HTERT RPE-1 (cell line): ENCODE results near the gene LIMS1.
"Not testable (repeated sequence)": the region's sequence is repeated elsewhere in the genome, so short reads cannot be mapped to it uniquely, and the experiment has no call there.

Source experiments
- in situ Hi-C: fragments of 300-500 bp; cut with MboI; formaldehyde crosslinking; loops from 4 replicates; pipeline ENCODE4 v1.14.3; 2020; ENCODE audit warnings: low sequenced_read_pairs

LIMS1 gene

DNA sequence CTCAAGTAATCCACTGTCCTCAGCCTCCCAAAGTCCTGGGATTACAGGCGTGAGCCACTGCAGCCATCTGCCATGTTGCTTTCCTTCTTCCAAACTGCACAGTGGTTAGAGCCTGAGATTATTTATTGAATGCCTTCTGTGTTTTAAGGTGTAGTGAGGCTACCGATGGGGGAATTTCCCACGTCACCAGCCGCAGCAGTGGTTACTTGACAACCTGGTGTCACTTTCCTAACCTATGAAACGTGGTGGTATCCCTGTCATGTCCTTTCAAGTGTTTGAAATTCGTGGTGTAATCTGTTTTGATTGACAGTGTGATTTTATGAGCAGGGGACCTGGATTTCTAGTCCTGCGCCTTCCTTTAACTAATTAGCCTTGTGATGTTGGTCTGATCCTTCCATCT is 124.3 kb downstream of the LIMS1 start:
- in situ Hi-C loops, result not testable (repeated sequence)

DNA sequence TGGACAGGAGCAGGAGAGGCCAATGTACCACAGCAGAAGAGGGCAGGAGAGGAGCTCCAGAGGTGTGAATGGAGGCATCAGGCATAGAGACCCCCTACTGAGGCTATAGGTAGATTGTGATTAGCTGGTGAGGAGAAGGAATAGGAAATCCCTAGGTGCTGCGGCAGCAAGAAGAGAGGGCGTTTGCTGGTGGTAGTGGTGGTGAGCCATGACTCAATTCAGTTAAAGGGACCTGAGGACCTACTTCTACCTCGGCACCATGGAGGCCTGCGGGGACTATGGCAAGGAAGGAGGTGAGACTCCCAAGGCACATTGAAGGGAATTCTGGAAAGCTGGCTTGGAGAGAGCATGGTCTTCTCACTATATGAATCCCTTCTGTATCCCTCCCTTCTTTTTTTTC is 127.2 kb downstream of the LIMS1 start:
- in situ Hi-C loops, result not testable (repeated sequence)

DNA sequence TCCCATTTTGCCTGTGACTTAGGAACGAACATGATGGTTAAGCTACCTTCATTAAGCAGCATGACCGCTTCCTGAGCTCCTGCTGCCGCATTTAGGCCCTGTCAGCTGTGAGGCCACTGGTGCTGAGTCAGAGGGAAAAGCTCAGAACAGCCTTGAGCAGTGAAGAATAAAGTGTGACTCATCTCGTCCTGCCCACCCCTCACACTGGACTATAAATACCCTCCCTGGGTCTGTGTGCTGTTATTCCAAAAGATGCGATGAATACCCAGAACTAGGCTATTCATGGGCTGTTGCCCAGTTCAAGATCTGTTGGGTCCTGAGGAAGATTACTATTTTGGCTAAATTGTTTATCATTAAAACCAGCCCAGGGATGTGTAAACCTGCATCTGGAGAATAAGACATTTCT is 127.9 kb downstream of the LIMS1 start:
- in situ Hi-C loops, result not testable (repeated sequence)

DNA sequence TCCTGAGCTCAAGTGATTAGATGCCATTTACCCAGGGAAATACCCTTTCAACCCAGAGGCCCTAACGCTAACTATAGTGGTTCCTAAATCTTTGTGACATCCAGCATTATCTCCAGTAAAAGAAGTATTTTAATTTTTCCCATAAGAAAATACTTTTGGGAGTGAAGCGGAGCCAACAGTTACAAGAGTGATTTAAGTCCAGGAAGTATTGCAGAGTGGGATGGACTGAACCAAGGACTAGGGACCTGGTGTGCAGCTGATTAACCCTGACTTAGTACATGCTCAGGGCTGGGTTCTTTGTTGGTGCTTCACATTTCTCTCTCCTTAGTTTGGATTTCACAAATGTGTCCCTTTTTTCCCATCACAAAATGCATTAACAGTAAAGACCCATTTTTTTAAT is 129.1 kb downstream of the LIMS1 start:
- in situ Hi-C loops, result not testable (repeated sequence)

DNA sequence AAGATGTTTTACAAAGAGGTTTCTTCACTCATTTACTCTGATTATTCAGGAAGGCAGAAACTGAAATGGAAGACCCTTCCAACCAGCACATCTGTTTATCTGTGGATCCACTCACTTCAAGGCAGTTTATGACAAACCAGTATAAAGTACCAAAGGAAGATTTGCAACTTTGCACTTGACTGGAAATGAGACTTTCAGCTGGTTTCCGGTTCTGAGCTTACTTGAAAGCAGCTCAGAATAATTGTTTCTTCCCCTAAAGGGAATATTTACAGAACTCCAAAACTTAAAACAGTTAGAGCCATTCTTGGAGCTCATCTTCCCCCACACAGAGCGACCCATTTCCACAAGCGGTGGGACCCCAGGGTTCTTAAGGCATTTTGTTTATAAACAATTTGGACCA is 129.8 kb downstream of the LIMS1 start:
- in situ Hi-C loops, result not testable (repeated sequence)

DNA sequence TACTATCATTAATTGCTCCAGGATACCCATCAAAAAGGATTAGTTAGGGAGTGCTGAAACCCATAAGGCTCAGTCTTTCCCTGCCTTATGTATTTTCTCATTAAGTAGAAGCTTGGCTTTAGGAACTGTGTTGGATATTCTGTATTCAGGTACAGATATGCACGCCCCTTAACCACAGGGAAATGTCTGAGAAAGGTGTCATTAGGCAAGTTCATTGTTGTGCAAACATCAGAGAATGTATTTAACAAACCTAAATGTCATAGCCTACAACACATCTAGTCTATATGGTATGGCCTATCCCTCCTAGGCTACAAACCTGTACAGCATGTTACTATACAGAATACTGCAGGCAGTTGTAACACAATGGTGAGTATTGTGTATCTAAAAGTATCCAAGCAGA is 130.7 kb downstream of the LIMS1 start:
- in situ Hi-C loops, result not testable (repeated sequence)

DNA sequence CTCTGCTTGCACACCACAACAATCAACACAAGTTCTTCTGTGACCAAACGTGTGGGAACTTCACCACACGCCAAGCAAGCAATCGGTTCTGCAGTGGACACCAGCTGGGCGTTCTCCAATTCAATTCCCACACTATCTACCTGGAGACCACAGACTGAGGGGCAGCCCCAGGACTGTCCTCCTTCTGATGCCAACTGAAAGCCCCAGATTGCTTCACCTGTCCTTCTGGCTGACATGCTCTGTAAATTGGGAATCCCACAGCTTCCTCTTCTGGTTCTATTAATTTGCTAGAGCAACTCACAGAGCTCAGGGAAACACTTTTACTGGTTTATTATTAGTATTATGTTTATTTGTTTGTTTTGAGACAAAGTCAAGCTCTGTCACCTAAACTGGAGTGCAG is 131.7 kb downstream of the LIMS1 start:
- in situ Hi-C loops, result not testable (repeated sequence)

DNA sequence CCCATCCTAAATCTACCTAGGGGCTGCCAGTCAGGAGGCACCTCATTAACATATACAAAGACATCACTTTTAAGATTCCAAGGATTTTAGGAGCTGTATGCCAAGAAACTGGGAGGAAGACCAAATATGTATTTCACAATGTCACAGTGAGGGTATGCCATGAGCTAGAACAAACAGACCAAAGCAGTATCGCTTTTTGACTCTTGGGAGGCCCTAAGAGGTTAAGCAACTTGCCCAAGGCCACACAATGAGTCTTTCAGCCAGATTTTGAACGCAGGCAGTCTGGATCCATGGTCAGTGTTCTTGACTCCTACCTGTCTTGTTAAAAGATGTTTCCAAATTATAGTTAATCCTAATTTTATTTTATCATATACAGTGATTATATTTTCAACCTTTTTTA is 132.9 kb downstream of the LIMS1 start:
- in situ Hi-C loops, result not testable (repeated sequence)

DNA sequence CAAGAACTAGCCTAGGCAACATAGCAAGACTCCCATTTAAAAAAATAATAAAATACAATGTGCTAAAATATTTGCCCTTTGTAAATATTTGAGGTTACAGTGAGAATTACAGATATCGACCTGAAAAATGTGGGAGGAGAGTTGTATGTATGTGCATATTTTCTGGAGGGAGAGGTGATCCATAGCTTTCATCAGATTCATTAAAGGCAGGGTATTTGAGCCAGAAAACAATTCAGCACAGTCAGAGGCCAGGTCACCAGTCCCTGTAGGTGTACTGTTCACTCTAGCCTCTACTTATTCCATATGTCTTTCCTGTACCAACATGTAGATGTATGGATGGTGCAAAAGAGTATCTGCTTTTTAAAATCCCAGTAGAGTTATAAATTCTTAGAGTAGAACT is 136.0 kb downstream of the LIMS1 start:
- in situ Hi-C loops, result not testable (repeated sequence)

DNA sequence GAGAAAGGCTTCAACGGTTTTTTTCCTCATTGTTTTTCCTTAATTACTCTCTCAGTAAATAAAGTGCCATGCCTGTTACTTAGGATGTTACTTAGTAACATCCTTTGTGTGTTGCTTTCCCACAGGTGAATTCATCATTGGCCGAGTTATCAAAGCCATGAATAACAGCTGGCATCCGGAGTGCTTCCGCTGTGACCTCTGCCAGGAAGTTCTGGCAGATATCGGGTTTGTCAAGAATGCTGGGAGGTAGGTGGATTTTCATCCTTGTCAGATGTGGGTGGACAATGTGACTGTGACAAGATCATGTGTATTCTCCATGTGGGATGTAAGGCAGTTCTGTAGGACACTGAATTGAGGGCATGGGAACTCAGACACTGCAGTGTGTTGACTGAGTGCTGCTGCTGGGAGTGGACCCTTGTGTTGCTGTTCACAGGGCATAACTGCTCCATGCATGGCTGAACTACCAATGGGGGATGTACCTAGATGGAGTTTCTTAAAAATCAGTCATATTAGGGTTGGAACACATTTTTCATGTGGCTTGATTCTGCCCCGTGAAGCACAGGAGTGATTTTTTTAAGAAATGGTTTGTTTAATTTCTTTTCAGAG is 138.0 kb downstream of the LIMS1 start:
- in situ Hi-C loops, result not testable (repeated sequence)

DNA sequence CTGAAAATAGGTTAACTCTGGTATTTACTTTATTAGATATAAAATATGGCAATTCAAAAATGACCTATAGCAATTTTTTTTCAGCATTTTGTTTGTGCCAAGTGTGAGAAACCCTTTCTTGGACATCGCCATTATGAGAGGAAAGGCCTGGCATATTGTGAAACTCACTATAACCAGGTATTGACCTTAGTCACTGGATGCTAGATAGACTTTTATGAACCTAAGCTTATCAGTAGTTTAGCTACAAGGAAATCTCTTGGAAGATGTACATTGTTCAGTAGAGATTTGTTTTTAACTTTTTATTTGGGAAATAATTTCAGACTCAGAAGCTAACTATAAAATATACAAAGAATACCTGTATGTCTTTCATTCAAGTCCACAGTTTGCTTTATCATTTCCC is 142.3 kb downstream of the LIMS1 start:
- in situ Hi-C loops, result not testable (repeated sequence)

DNA sequence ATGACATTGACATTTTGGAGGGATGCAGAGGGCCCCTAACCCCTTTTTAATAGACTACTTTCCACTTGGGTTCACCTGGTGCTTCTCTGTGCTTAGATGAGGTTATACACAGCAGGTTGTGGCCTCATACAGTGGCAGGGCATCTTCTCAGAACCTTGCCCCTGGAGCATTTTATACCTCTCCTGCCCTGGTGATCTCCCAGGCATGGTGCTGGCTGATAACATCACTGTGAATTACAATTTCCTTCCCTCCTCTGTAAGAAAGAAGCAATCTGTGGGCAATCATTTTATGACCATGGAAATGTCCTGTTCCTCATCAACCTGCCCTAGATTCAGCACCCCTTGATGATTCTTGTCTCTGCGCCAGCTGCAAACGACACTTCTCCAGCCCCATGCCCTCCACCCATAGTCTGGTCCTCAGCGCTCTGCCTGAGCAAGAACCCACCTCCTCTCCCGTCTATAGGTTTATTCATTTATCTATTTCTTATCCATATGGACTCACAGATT is 143.0 kb downstream of the LIMS1 start:
- in situ Hi-C loops, result not testable (repeated sequence)

DNA sequence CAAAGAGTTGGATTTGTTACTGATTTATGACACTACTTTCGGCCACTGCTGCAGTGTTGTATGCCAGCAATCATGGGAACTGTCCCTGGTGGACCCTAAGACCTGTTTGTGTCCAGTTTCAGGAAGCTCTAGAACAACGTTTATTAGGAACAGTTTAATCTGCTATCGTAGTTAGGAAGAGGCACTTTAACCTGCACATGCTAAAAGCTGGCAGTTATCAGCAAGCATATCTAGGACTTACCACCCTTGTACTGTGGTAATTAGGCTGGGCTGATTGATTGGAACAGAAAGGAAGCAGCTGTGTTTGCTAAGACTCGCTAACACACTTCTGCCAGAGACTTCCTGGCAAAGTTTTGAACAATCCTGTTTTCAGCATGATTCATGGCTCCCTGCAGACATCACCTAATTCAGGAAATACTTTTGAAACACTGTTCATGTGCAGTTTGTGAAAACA is 144.0 kb downstream of the LIMS1 start:
- in situ Hi-C loops, result not testable (repeated sequence)

DNA sequence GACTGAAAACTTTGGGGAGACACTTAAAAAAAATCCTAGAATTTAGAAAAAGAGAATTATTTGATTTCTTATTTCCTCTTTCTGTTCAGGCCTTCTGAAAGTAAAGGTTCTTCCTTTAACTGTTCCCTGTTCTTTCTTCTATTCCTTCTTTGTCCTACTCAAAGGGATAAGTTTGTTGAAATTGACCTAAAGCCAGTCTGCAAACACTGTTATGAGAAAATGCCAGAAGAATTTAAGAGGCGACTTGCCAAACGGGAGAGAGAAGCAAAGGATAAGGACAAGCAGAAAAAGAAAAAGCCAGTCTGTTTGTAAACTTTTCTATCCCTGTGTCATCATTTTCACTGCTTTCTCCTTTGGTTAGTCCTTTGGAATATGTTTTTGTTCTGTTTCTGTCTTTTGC is 146.5 kb downstream of the LIMS1 start:
- in situ Hi-C loops, result not testable (repeated sequence)

DNA sequence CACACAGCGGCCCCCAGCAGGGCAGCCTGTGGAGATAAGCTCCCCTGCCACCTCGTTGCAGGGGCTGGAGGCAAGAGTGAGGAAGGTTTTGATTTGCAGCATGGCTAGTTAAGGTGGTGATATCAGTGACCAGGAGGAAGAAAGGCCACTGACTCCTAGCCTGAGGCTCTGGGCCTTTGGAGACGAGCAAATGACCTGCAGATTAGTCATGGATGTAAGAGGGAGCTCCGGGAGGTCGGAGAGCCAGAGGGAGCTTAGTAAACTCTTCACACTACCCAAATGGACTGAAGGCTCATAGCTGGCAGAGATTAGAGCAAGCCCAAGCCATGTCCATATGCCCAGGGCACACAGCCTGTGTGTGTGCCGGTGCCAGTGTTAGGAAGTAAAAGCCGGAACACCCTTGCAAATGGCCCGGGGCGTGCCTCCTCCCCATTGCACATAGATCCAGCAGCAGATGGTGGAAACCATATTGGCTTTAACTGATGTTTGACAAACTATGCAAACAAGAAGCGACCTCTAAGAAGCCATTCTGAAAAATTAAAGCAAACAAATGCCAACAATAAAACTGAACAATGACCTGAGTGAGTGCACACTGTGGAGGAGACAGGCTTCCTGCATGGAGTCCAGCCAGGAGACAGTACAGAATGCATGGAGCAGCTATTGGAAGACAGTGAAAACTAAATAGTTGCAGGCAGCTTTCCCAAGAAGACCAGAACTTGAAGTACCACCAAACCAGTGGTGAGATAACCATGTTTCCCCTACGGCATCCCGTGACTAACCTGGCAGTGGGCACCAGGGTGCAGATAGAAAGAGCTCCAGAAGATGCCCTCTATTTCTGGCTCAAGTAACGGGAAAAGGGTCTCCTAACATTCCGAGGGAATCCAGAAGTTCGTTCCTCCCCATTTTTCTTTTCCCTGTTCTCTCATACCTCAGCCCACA is 154.8 kb downstream of the LIMS1 start:
- in situ Hi-C loops, result not testable (repeated sequence)

DNA sequence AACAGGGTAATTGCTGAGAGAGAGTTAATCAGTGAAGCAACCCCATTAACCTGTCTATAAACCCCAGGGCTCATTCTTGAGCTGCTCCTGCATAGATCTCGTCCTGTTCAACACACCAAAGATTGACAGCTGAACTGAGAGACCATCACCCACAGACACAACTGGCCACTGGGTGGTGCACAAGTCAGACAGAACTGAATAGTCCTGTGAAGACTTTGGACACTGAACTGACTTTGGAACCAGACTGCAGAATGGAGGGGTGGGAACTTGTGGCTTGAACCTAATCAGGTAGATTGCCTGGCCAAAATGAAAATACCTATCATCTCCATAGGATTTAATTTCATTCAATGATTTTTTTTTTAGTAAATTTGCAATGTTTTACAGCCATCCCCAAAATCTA is 155.7 kb downstream of the LIMS1 start:
- in situ Hi-C loops, result not testable (repeated sequence)

DNA sequence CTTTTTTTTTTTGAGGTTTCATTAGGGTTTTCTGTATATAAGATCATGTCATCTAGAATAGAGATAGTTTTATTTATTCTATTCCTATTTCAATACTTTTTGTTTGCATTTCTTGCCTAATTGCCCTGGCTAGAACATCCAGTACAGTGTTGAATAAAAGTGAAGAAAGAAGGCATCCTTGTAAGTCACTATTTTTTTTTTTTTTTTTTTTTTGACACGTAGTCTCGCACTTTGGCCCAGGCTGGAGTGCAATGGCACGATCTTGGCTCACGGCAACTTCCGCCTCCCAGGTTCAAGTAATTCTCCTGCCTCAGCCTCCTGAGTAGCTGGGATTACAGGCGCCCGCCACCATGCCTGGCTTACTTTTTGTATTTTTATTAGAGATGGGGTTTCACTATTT is 157.2 kb downstream of the LIMS1 start:
- in situ Hi-C loops, result no loop called here

DNA sequence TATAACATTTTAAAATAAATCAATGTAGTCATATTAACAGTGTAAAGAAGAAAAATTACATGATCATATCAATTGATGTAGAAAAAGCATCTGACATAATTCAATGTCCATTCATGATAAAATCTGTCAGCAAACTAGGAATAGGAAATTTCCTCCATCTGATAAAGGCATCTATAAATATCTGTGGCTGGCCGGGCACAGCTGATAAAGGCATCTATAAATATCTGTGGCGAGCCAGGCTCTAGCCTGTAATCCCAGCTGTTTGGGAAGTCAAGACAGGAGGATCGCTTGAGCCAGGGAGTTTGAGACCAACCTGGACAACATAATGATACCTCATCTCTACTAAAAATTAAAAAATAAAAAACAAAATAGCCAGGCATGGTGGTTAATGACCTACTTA is 166.9 kb downstream of the LIMS1 start:
- in situ Hi-C loops, result no loop called here

DNA sequence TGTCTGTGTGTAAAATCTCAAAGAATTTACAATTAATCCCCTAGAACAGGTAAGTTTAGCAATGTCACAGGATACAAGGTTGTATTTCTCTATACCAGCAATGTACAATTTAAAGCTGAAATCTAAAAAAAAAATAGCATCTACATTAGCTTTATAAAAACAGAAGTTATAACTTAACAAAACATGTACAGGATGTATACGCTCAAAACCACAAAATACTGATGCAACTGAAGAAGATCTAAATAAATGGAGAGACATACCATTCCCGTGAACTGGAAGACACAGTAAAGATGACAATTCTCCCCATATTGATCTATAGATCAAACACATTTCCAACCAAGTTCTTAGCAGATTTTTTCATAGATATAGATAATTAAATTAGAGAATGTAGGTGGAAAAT is 167.5 kb downstream of the LIMS1 start:
- in situ Hi-C loops, result no loop called here

DNA sequence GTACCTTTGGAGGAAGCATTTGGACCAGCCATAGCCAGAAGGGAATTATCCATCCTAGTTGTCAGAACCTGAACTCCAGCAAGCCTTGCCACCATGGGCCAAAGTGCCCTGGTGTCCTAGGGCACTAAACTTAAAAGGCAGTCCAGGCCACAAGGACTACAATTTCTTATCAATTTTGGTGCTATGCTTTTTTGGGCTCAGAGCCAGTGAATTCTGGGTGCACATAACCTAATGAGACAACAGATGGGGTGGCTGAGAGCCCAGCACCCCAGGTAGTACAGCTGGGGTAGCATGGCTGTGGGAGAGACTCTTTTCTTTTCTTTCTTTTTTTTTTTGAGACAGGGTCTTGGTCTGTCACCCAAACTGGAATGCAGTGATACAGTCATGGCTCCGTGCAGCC is 170.6 kb downstream of the LIMS1 start:
- in situ Hi-C loops, result no loop called here

DNA sequence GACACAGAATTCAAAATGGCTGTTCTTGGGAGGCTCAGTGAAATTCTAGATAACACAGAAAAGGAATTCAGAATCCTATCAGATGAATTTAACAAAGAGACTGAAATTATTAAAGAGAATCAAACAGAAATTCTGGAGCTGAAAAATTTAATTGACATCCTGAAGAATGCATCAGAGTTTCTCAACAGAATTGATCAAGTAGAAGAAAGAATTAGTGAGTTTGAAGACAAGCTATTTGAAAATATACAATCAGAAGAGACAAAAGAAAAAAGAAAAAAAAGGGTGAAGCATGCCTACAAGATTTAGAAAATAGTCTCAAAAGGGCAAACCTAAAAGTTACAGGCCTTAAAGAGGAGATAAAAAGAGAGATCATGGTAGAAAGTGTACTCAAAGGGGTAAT is 173.0 kb downstream of the LIMS1 start:
- in situ Hi-C loops, result no loop called here

DNA sequence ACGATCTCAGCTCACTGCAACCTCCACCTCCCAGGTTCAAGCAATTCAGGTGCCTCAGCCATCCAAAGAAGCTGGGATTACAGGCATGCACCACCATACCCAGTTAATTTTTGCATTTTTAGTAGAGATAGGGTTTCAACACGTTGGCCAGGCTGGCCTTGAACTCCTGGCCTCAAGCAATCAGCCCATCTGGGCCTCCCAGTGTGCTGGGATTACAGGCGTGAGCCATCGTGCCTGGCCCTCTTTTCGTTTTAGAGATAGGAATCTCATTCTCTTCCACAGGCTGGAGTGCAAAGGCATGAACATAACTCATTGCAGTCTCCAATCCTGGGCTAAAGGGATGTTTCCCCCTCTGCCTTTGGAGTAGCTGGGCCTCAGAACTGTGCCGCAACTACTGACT is 182.7 kb downstream of the LIMS1 start:
- in situ Hi-C loops, result not testable (repeated sequence)
